Uterus (tissue), 2 donors: ENCODE measurements around the gene PLEKHN1.

Experiments
- POLR2A ChIP-seq, 2 donors: fragments of 450-650 bp; IDR thresholded peaks; one replicate each; pipeline ENCODE4 v1.6.1; 2016; ENCODE audit warnings: antibody characterized with exemption in 2 of 2, mild to moderate bottlenecking in 1 of 2, moderate library complexity in 1 of 2
- TF ChIP-seq, protein P1 (sequence below), 4 experiments: fragments of 200-600 bp in 2 of 4; fragments of 450-650 bp in 2 of 4; sonication (generic) in 2 of 4; IDR thresholded peaks; one replicate each; pipeline ENCODE4 v1.5.1; 2016 to 2019; ENCODE audit warnings: antibody characterized with exemption in 4 of 4, mild to moderate bottlenecking in 2 of 4, moderate library complexity in 1 of 4

DNA sequence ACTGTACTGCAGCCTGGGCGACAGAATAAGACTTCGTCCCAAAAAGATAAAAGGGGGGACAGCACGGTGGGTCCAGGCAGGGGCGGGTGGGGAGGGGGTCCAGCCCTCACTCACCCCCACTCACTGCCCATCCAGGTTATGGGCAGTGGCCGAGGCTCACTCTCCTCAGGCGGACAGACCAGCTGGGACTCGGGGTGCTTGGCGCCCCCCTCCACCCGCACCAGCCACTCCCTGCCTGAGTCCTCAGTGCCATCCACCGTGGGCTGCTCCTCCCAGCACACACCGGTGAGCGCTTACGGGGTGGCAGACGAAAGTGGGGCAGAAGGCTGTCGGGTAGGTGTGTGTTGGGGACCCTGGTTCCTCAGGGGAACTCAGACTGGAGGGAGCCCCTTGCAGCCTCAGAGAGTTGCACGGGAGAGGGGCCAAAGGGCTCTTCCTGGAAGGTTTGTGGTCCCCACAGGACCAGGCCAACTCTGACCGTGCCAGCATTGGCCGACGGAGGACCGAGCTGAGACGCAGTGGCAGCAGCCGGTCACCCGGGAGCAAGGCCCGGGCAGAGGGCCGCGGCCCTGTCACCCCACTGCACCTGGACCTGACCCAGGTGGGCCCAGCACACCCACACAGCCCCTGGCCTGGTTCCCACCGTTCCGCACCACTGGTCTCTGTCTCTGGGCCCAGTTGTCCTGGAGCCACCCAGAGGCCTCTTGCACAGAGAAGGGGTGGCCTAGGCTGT is 6.6 kb downstream of the PLEKHN1 start:
- TF ChIP-seq, protein P1, sequence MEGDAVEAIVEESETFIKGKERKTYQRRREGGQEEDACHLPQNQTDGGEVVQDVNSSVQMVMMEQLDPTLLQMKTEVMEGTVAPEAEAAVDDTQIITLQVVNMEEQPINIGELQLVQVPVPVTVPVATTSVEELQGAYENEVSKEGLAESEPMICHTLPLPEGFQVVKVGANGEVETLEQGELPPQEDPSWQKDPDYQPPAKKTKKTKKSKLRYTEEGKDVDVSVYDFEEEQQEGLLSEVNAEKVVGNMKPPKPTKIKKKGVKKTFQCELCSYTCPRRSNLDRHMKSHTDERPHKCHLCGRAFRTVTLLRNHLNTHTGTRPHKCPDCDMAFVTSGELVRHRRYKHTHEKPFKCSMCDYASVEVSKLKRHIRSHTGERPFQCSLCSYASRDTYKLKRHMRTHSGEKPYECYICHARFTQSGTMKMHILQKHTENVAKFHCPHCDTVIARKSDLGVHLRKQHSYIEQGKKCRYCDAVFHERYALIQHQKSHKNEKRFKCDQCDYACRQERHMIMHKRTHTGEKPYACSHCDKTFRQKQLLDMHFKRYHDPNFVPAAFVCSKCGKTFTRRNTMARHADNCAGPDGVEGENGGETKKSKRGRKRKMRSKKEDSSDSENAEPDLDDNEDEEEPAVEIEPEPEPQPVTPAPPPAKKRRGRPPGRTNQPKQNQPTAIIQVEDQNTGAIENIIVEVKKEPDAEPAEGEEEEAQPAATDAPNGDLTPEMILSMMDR (IDR thresholded peaks at IDR 0.05) = no peak
- no peak for TF ChIP-seq POLR2A (IDR thresholded peaks at IDR 0.05)
